Stimulated activated CD4-positive, alpha-beta T cell treated with anti-CD3 and anti-CD28 coated beads, Interleukin-15, amount 100 ng/mL, for 48 hours (primary cell): ENCODE results near the gene TRMT2A.

Experiments
- DNase-seq, 2 donors: peaks; one replicate each; pipeline ENCODE4 v3.0.0-alpha.2; 2020; ENCODE audit warnings: low read depth in 2 of 2

TRMT2A gene

DNA sequence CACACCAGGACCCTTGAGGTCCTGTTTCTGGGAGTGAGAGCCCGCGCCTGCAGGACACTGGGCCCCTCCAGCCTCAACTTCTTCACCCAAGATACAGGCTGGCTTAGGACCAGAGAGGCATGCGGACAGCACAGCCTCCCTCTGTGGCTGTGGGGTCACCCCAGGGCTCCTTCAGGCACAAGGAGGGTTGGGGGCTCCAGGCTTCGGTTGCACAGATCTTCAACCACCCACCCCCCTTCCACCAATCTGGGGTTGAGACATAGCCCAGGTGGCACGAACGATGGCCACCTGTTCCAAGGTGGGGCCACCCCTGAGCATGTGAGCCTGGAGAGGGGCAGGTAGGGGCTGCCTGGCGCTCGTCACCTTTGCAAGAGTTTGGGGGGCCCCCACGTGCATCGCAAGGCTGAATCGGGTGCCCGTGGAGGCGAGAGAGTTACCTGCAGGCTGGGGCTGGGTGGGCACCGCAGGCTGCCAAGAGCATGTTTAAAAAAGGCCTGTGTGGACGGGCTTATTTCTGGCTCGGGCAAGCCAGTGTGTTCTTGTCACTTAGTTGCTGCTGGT is 15.7 kb upstream of the TRMT2A start:
- DNase-seq, result no peak

DNA sequence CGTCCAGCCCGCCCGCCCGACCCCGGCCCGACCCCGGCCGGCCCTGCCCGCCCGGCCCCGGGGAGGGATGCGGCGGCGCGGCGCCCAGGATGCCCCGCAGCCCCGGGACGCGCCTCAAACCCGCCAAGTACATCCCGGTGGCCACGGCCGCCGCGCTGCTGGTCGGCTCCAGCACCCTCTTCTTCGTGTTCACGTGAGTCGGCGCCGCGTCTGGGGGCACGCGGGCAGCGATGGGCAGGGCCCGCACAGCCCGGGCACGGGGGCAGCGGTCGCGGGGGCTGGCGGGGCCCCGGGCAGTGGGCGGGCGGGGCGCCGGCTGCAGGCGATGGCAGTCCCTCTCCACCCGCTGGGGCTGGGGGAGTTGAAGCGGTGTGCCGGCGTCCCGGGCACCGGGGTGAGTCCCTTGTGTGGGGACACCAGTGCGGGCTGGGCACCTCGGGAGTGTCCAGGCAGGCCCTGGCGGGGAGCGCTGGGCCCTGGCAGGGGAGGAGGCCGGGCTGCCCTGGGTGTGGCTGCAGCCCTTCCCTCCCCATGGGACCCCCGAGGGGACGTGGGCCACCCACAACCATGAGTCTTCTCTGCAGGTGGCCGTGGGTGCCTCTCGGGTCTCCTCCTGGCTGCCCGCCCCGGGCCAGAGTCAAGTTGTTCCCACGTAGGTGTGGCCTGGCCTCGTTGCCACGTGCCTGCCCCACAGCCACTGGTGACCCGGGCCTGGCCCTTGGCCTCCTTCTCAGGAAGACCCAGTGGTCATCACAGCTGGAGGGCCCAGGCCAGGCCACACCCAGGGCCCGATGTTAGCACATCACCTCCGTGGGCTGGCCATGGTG is 15.0 kb upstream of the TRMT2A start:
- no peak for DNase-seq

DNA sequence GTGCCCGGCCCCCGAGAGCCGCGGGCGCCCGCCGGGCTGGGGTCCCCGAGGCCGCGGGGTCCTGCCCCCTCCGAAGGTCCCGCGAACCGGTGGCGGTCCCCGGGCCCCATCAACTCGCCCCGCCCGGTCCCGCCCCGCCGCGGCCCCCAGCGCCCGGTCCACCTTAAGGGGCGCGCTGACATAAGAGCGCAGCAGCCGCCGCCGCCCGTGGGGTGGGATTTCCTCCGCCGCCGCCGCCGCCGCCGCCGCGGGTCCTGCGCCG is 14.5 kb upstream of the TRMT2A start, which contains the start of gene ZDHHC8:
Gene ZDHHC8 (plus strand): TSS at position 208 of the 262 bp plus-strand sequence. CDS start 144 bp downstream, outside the sequence.
- peak in 1 of 2 donors; percentile 16 for DNase-seq

DNA sequence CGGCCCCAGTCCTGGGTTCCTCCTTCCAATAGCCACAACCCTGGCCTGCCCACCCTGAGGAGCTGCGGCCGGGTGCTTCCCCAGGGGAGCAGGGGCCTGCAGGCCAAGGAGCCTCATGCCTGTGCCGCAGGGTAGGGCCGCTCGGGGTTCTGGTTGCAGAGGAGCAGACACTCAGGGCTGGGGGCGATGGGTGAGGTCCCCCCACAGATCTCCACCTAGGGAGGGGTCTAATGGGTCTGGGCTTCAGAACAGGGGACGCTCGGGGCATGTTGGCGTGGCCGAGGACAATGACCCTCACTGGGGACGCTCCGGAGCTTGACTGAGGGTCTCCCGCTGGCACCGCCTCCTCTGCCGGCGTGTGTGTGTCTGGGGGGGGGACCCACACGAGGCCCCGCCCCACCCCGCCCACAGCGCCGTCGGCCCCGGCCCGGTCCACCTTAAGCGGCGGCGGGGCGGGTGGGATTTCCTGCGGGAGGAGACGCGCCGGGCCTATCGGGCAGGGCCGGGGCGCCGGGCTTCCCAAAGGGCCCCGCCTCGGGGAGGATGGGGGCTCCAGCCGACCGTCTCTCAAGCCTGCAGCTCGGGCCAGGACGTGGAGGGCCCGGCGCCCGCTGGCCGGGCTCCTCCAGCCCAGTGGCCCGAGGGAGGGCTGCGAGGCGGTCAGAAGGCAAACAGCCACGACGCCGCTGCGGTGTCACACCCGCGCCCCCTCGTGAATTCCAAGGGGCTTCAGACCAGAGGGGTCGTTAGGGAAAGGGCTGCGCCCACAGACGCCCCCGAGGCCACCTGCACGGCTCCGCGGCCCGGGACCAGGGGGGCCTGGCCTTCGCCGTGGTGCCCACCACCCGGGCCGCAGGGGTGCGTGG is 13.9 kb upstream of the TRMT2A start:
- DNase-seq, result peak in 1 of 2 donors; percentile 61

DNA sequence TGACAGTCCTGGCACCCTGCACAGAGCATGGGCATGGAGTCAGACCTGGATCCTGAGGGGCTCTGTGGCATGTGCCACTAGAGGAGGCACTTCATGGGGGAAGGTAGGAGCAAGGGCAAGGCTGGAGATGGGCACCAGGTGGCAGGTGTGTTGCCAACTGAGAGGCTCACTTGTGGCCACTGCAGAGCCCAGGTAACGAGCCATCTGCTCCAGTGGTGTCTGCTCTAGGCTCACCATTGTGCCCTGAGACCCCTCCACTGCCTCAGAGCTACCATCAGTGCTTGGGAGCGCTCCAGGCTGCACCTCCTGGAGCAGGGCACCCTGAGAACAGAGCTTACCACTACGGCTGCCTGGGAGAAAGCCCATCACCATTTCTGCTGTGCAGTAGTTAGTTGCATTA is 13.3 kb upstream of the TRMT2A start:
- no peak for DNase-seq

DNA sequence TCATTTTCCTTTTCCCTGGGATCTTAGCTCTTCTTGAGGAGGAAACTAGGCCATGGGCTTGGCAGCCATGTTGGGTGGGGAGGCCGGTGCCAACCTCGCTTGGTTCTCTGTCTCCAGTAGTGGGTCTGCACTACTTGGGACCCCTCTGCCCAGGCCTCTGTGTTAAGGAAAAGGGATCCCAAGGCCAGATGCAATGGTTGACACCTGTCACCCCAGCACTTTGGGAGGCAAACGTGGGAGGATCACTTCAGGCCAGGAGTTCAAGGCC is 12.7 kb upstream of the TRMT2A start:
- DNase-seq, result no peak

DNA sequence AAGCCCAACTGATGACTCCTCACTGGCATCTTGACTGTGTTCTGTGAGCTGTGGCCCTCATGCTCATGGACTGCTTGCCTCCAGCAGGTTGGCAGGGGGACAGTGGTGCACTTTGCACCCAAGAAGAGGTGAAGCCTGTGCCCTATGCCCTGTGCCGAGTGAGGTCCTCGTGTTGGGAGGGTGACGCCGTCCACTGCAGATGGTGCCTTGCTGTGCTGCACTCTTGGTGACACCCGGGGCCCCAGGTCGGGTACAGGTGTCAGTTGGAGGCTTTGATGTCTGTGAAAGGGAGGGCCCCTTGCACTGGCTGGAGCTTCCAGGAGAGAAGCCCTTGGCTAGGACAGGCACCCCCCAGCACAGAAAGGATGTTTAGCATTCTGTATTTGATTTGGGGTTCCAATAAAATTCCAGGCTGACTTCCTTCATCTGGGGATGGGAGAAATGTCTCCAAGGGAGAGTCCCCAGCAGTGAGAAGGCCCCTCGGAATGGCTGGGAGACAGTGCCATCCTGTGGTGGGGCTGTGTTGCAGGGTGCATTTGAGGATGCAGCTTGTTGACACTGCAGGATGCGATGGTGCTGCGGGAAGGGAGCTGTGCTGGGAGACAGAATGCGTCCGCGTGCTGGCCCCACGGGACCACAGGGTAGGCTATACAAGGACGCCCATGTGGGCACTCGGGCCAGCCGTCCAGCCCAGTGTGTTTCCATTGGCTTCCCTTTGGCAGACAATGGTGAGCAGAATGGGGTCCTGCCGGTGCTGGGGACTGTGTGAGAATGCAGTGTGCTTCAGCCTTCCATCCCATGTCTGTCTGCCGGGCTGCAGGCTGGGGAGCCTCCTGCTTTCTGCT is 12.1 kb upstream of the TRMT2A start:
- DNase-seq, result peak in 1 of 2 donors; percentile 27

DNA sequence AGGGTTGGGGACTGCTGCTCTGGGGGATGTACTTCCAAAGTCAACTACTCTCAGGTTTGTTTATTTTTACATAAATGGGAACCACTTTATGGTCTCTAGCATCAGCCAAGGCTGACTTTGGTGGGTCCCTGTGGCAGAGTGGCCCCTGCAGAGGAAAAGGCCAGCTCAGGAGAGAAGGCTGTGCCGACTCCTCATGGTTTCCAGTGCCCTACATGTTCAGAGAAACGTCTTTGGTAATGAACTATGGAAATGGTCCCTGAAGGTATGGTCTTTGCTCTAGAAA is 11.5 kb upstream of the TRMT2A start:
- no peak for DNase-seq

DNA sequence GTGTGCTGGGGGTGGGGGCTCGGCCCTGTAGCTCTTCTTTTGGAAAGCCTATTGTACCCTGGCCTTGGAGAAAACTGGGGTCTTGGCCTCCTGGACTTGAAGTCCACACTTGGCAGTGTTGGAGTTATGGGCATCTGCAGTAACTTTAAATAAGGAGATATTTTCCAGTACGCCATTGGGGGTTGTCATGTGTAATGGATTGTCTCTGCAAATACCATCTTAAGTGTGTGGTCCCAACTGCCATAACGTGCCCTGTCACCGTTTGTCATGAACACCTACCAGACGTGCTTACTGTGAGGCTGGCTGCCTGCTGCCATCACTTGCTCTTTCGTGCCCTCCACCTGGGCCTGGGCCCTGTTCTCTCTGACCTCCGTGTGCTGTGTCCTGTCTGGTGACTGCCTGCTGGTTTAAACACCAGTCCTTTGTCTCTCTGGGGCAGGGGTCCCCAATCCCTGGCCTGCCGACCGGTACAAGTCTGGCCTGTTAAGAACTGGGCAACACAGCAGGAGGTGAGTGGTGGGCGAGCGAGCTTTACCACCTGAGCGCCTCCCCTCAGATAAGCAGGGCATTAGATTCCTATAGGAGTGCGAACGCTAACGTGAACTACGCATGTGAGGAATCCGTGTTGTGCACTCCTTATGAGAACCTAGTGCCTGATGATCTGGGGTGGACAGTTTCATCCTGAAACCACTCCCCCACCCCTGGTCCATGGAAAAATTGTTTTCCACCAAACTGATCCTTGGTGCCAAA is 11.0 kb upstream of the TRMT2A start:
- DNase-seq, result no peak

DNA sequence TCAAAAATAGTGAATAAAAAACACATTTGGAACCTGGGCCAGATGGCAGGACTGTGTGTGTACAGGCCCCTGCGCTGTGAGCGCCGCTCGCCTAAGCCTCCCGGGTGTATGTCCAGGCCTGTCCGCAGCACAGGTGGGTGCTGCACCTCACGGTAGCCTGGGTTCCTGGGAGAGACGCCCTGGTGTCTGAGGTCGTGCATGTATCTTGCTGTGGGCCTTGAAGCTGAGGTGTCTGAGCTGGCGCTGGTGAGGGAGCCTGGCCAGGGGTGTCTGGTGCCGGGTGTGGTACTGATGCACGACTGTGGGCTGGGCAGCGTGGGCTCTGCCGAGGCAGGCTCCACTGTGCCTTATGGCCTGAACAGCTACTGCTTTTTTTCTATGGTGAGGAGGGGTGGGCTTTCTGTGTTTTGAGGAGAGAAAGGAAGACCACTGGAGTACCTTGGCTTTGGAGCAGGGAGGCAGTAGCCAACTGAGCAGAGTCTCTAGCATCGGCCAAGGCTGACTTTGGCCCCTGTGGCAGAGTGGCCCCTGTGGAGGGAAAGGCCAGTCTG is 10.4 kb upstream of the TRMT2A start:
- no peak for DNase-seq

DNA sequence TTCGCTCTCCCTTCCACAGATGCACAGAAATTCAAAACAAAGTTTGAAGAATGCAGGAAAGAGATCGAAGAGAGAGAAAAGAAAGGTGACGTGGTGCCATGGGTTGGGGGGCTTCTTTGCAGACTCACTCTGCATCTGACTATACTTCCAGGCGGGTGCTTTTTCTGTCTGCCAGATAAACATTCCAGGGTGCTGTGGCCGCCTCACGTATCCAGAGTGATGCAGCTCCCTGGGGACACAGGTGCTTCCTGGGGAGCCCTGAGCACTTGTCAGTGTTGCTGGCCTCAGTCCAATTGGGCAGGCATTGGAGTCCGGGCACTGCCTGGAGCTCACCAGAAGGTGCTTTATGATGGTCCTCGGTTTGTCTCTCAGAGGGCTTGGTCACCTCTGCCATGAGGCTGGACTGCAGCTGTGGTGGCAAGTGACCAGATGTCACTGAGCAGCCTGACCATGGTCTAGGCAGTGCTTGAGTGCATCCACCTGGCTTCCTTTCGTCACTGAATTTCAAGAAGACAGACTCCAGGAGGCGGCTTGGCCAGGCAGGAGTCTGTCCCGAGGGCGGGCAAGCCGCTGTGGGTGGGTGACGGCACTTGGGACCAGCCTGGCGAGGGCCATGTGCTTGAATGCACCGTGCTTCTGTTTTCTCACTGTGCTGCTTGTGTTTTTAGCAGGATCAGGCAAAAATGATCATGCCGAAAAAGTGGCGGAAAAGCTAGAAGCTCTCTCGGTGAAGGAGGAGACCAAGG is 9.4 kb upstream of the TRMT2A start:
- DNase-seq, result no peak

DNA sequence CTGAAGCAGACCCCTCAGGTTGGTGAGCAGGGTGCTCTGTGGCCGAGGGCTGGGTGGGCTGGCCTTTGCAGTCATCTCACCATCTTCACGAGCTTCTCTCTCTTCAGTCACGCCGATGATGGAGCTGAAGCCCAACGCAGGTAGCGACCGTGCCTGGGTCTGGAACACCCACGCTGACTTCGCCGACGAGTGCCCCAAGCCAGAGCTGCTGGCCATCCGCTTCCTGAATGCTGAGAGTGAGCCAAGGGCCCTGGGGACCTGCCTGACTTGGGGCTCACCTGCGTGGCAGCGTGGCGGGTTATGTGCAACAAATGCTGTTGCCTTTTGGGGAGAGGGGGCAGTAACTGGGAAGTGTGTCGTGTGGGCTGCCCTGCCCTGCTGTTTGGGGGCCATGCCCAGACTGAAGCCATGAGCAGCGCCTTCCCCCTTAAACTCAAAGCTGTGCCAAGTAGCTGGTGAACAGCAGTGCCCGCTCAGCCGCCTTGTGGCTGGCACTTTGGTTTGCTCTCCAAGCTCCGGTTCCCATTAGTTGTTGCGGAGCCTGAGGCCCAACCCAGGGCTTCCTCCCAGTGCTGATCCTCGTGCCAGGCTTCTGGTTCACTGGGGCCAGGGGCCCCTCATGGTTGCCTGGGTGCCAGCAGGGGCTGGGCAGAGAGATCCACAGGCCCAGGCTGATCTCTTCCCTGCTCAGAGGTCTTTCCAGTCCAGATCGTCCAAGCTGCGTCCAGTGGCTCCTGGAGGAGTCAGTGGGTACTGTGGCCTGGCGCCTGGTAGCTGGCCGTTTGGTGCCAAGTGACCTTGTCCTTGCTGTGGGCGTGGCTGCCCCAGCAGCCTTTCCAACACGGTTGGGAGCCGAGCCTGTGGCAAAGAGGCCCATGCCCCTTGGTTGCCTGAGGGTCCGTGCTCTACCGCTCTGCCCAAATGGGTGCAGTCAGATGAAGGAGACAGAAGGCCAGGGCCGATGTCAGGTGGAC is 8.5 kb upstream of the TRMT2A start:
- no peak for DNase-seq

DNA sequence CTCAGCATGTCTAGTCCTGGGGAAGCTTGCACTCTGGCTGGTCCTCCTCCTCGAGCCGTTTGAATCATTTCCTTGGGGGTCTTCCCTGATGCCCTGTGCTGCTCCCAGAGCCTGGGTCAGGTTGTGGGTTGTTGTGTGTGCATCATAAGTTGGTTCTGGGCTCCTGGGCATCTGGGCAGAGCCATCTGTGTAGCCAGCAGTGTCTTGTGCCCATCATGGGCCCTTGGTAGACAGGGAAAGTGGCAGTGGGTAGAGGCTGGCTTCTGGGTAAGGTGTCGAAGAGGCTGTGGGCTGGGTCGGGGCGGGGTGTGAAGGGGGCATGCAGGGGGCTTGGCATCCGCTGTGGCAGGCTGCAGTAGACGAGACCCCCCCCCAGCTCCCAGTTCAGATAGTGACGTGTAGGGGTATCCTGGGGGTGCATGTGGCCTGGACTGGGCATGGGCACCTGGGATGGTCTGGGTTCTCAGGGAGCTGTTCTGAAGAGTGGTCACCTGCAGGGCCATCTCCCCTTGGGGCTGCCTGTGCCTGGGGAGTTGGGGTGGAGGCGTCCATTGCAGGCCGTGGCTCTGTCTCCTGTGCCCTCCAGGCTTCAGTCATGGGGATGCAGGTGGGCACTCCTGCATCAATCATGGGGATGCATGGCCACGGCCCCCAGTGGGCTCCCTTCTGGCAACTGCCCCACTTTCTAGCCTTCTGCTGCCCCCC is 7.2 kb upstream of the TRMT2A start:
- DNase-seq, result no peak

DNA sequence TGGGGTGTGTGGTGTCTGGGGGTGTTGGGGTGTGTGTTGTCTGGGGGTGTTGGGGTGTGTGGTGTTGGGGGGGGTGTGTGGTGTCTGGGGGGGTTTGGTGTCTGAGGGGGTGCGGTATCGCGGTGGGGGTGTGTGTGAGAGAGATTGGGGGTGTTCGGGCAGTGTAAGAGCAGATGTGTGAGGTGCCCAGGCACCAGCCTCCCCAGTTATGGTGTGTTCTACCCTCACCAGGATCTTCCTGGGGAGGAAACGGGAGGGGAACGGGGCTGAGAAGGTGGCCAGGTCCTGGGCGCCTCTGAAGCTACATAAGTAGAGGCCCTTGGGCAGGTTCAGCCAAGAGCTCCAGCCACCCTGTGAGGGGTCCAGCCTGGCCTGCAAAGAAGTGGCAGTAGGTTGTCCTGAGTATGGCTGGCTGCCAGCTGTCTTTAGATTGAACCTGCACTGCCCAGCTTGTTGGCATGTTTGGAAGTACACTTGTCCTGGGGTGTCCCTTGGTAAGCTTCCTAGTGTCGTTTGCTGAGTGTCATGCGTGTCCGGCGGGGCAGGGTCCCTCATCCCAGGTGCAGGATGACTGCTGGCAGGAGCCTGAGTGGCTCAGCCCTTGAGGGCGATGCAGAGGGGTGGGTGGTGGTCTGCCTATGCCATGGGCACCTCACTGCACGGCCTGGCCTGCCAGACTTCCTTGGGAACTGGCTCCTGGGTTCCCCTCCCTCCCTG is 6.5 kb upstream of the TRMT2A start:
- DNase-seq, result no peak

DNA sequence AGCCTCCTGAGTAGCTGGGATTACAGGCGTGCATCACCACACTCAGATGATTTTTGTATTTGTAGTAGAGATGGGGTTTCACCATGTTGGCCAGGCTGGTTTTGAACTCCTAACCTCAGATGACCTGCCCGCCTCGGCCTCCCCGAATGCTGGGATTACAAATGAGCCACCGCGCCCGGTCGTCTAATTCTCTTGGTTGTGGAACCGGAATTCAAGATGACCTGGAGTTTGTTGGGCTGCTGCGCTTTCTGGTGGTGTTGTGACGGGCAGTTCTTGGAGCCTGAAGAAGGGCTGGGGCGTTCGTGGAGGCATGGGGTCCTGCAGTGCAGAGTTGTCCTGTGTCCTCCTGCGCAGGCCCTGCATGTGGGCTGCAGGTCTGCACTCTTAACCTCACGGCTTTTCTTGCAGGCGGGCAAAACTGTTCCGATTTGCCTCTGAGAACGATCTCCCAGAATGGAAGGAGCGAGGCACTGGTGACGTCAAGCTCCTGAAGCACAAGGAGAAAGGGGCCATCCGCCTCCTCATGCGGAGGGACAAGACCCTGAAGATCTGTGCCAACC is 4.9 kb upstream of the TRMT2A start:
- no peak for DNase-seq

DNA sequence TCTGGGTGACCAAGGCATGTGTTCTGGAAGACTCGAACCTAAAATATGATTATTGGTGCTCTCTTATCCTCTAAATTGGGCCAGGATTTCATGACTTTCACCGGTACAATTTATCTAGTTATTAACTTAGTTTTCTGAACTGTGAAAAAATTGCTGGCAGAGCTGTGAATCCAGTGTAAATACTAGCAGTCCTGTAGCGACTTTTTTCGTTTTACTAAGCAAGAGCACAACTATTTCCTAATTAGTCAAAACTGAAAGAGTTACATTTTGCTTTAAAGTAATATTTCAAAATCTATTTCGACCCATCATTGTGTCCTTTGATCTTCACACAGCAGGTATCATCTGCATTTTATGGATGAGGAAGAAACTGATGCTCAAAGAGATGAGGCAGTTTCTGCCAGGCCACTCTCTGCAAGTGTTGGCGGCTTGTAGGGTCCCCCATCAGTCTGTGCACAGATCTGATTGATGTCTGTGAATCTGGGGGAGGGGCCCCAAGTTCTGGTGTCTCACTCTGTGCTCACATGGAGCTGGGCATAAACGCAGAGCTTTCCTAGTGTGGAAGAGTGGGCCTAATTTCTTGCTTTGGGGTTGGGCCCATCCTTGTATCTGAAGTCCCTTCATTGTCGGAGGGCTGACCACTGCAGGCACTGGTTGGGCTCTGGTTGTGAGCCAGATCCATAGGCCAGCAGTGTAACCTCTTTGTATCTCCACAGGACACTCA is 1.4 kb upstream of the TRMT2A start:
- DNase-seq, result no peak

DNA sequence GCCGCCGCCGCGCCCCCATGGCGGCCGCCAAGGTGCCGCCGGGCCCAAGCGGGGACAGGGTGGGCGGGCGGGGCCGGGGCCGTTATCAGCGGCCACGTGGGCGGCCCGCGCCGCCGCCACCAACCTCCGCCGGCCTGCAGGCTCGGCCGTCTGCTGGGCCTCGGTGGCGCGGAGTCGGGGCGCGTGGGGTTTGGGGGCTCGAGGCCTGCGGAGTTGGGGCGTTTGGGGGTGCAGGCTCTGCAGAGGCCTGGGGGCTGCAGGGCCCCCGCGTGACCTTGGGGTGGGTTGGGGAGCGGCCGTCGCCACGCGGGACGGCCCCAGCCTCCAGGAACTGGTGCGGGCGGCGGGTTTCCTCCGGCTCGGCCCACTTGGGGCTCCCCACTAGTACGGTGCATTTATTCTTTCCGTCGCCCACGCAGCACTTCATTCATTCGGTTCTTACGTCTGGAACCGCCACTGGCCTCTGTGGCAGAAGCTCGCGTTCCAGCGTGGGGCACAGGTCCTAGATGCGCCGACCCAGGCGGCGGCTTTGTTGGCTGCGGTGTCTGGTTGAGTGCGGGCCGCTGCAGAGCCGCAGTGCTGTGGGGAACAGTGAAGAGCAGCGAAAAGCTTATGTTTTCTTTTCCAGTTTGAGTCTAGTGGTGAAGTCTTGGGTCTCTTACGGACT is 740 bp upstream of the TRMT2A start:
- DNase-seq, result peak; percentile 78 to 79
